Measurements from ENCODE around the gene ARHGAP6.

DNA sequence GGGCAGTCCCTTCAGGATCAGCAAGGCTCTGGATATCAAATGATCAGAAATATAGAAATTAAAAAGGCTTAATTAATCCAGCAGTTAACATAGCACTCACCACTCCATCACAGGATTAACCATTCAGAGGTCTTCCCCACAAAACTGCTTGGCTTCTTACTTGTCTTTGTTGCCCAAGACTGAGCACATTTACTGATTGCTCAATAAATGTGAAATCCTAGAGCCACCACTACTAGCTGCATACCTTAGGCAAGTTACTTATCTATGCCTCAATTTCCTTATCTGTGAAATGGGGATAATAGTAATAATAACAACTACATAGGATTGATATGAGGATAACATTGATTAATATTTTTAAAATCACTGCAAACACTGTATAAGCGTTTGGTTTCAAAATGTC is 124.2 kb downstream of the ARHGAP6 start:
- TF ChIP-seq, protein P1, sequence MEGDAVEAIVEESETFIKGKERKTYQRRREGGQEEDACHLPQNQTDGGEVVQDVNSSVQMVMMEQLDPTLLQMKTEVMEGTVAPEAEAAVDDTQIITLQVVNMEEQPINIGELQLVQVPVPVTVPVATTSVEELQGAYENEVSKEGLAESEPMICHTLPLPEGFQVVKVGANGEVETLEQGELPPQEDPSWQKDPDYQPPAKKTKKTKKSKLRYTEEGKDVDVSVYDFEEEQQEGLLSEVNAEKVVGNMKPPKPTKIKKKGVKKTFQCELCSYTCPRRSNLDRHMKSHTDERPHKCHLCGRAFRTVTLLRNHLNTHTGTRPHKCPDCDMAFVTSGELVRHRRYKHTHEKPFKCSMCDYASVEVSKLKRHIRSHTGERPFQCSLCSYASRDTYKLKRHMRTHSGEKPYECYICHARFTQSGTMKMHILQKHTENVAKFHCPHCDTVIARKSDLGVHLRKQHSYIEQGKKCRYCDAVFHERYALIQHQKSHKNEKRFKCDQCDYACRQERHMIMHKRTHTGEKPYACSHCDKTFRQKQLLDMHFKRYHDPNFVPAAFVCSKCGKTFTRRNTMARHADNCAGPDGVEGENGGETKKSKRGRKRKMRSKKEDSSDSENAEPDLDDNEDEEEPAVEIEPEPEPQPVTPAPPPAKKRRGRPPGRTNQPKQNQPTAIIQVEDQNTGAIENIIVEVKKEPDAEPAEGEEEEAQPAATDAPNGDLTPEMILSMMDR (IDR thresholded peaks at IDR 0.05): no peak
- TF ChIP-seq EP300 (IDR thresholded peaks at IDR 0.05) (no peak), POLR2A (IDR thresholded peaks at IDR 0.05) (no peak)

Data from ovary (tissue), 3 donors.